Keratinocyte (primary cell): ENCODE measurements around the gene SMG1. TPM values are rescaled to one million over a fixed set of nuclear protein-coding genes. Genes with fewer than 3 reads are reported as not detected.

Experiments
- DNase-seq: peaks from one replicate; pipeline ENCODE4 v3.0.0-alpha.2; 2011; ENCODE audit warnings: low read depth, missing footprints, low spot score
- FAIRE-seq: peaks from 2 replicates; lab custom pipeline; 2011; peaks lifted over from hg19 to GRCh38; lab: Jason Lieb, UNC
- H2AFZ ChIP-seq: 2 replicates; pipeline ENCODE4 v1.6.0; 2012; ENCODE audit warnings: low read length, control low read depth, inconsistent platforms; ENCODE audit not compliant: control insufficient read depth
- H3K27ac ChIP-seq: 2 replicates; pipeline ENCODE4 v1.5.1; 2011; ENCODE audit warnings: low read length; ENCODE audit not compliant: control insufficient read depth, insufficient read depth
- H3K27me3 ChIP-seq: 3 replicates; pipeline ENCODE4 v1.6.0; 2011; ENCODE audit warnings: low read length; ENCODE audit not compliant: control insufficient read depth, insufficient read depth; ENCODE audit errors: extremely low read depth
- H3K36me3 ChIP-seq, 2 experiments: 2 replicates in 1 of 2; 3 replicates in 1 of 2; pipeline ENCODE4 v1.5.1; 2011; ENCODE audit warnings: low read length in 2 of 2, mild to moderate bottlenecking in 1 of 2; ENCODE audit not compliant: control insufficient read depth in 2 of 2, insufficient read depth in 2 of 2; ENCODE audit errors: extremely low read depth in 1 of 2
- H3K4me1 ChIP-seq: 3 replicates; pipeline ENCODE4 v1.5.1; 2011; ENCODE audit warnings: low read length; ENCODE audit not compliant: control insufficient read depth, insufficient read depth; ENCODE audit errors: extremely low read depth
- H3K4me2 ChIP-seq: 3 replicates; pipeline ENCODE4 v1.6.0; 2011; ENCODE audit warnings: low read depth, low read length; ENCODE audit not compliant: control insufficient read depth, insufficient read depth; ENCODE audit errors: extremely low read depth
- H3K4me3 ChIP-seq, 3 experiments: fragments of 200-600 bp in 1 of 3; sonication (generic) in 1 of 3; 2 replicates in 2 of 3; 3 replicates in 1 of 3; pipeline ENCODE4 v1.5.1; 2011 to 2016; ENCODE audit warnings: low read length in 3 of 3, mild to moderate bottlenecking in 3 of 3, control low read depth in 2 of 3, inconsistent platforms in 1 of 3, low read depth in 1 of 3, mixed read lengths in 1 of 3, mixed run types in 1 of 3, moderate library complexity in 1 of 3; ENCODE audit not compliant: control insufficient read depth in 2 of 3, insufficient read depth in 2 of 3; ENCODE audit errors: extremely low read depth in 1 of 3
- H3K79me2 ChIP-seq: 2 replicates; pipeline ENCODE4 v1.6.0; 2012; ENCODE audit warnings: low read length; ENCODE audit not compliant: control insufficient read depth, insufficient read depth
- H3K9ac ChIP-seq: 3 replicates; pipeline ENCODE4 v1.6.0; 2011; ENCODE audit warnings: low read length; ENCODE audit not compliant: control insufficient read depth, insufficient read depth; ENCODE audit errors: extremely low read depth
- H3K9me1 ChIP-seq: 3 replicates; pipeline ENCODE4 v1.6.0; 2011; ENCODE audit warnings: low read length; ENCODE audit not compliant: control insufficient read depth, insufficient read depth; ENCODE audit errors: extremely low read depth
- H3K9me3 ChIP-seq: 2 replicates; pipeline ENCODE4 v1.5.1; 2012; ENCODE audit warnings: low read depth, low read length; ENCODE audit not compliant: control insufficient read depth
- H4K20me1 ChIP-seq: 3 replicates; pipeline ENCODE4 v1.6.0; 2011; ENCODE audit warnings: low read length; ENCODE audit not compliant: control insufficient read depth, insufficient read depth; ENCODE audit errors: extremely low read depth
- CTCF ChIP-seq, 3 experiments: IDR thresholded peaks in 1 of 3; conservative IDR thresholded peaks in 1 of 3; optimal IDR thresholded peaks in 1 of 3; 2 replicates in 2 of 3; 3 replicates in 1 of 3; pipeline versions ENCODE3 to v1.5.1; 2011; ENCODE audit warnings: low read length in 3 of 3, mild to moderate bottlenecking in 3 of 3, moderate library complexity in 2 of 3, control low read depth in 1 of 3, inconsistent platforms in 1 of 3; ENCODE audit not compliant: insufficient read depth in 2 of 3; ENCODE audit errors: extremely low read depth in 1 of 3
- EZH2 ChIP-seq: IDR thresholded peaks from one replicate; pipeline ENCODE4 v1.6.1; 2012; ENCODE audit warnings: inconsistent platforms, mild to moderate bottlenecking, low read length, moderate library complexity
- dilution Hi-C: fragments of 300-500 bp; cut with MboI; formaldehyde crosslinking; loops from one replicate; pipeline ENCODE4 v1.7.0; 2020; ENCODE audit warnings: low sequenced_read_pairs; ENCODE audit not compliant: extremely low pct_ligation_motif_present
- polyA plus RNA-seq, 5 experiments: library from polyadenylated mRNA; depleted of rRNA in 3 of 5; stranded (reverse) in 3 of 5; stranded (forward) in 1 of 5; unstranded in 1 of 5; fragments of >200 nt; gene quantifications; 1 replicate in 1 of 5; 2 replicates in 3 of 5; 3 replicates in 1 of 5; pipeline versions ENCODE4 v1.2.1 to v1.2.3, GENCODE V29; 2011 to 2012; ENCODE audit warnings: missing spikeins in 2 of 5, low read depth in 1 of 5, low replicate concordance in 1 of 5

The SMG1 gene
- polyA plus RNA-seq, 1 donor (not counting 4 experiments of a cell fraction or from before 2014, with no cell fraction given) = 34.2 TPM

- H2AFZ ChIP-seq = no peak overlapping the region
- H3K4me1 ChIP-seq = peaks cover 9% of the 10 kb centered on the region
- no peak overlapping the region for H3K4me3 ChIP-seq
- peaks cover 17 to 26% of the 10 kb centered on the region in 2 experiments for H3K36me3 ChIP-seq
- H3K9me3 ChIP-seq = no peaks in the 10 kb centered on the region
- FAIRE-seq (no peak), DNase-seq (no peak)
- H3K27ac ChIP-seq = no peak overlapping the region
- dilution Hi-C loops = no loop called here
- no peak overlapping the region for H3K9ac ChIP-seq
- H3K9me1 ChIP-seq = no peaks in the 10 kb centered on the region
- H3K79me2 ChIP-seq = peaks cover 3% of the 10 kb centered on the region
- H4K20me1 ChIP-seq = no peaks in the 10 kb centered on the region
- no peak for TF ChIP-seq CTCF (optimal IDR thresholded peaks at IDR 0.05 in 1 of 3, IDR thresholded peaks at IDR 0.05 in 1 of 3, conservative IDR thresholded peaks at IDR 0.05 in 1 of 3; ENCODE audit: extremely low read depth in 1 of 3, insufficient read depth in 2 of 3, low read length in 3 of 3)
- TF ChIP-seq EZH2 = no peak
- no peak overlapping the region for H3K4me2 ChIP-seq
- H3K27me3 ChIP-seq = no peaks in the 10 kb centered on the region
Observed at GRCh38 chr16:18809165-18809564, 117.0 kb downstream of the SMG1 start.

- H3K9ac ChIP-seq = no peak overlapping the region
- no peaks in the 10 kb centered on the region for H3K9me3 ChIP-seq
- peaks cover 2% of the 10 kb centered on the region for H4K20me1 ChIP-seq
- H3K4me3 ChIP-seq = no peak overlapping the region
- DNase-seq (no peak), FAIRE-seq (no peak)
- TF ChIP-seq CTCF (optimal IDR thresholded peaks at IDR 0.05 in 1 of 3, IDR thresholded peaks at IDR 0.05 in 1 of 3, conservative IDR thresholded peaks at IDR 0.05 in 1 of 3; ENCODE audit: extremely low read depth in 1 of 3, insufficient read depth in 2 of 3, low read length in 3 of 3) (no peak), EZH2 (no peak)
- H3K36me3 ChIP-seq = peaks cover 9 to 17% of the 10 kb centered on the region in 2 experiments
- peaks cover 19% of the 10 kb centered on the region for H3K4me1 ChIP-seq
- no peak overlapping the region for H2AFZ ChIP-seq
- no peaks in the 10 kb centered on the region for H3K27me3 ChIP-seq
- dilution Hi-C loops = no loop called here
- peaks cover 13% of the 10 kb centered on the region for H3K79me2 ChIP-seq
- H3K4me2 ChIP-seq = no peak overlapping the region
- no peaks in the 10 kb centered on the region for H3K9me1 ChIP-seq
- H3K27ac ChIP-seq = no peak overlapping the region
Observed at GRCh38 chr16:18805257-18805773, 120.9 kb downstream of the SMG1 start.
